ENCODE results near the gene VAPB. TPM values are rescaled to one million over a fixed set of nuclear protein-coding genes. Genes with fewer than 3 reads are reported as not detected.

The VAPB gene
- total RNA-seq, 1 donor from 2014 or later = 72.4 TPM

DNA sequence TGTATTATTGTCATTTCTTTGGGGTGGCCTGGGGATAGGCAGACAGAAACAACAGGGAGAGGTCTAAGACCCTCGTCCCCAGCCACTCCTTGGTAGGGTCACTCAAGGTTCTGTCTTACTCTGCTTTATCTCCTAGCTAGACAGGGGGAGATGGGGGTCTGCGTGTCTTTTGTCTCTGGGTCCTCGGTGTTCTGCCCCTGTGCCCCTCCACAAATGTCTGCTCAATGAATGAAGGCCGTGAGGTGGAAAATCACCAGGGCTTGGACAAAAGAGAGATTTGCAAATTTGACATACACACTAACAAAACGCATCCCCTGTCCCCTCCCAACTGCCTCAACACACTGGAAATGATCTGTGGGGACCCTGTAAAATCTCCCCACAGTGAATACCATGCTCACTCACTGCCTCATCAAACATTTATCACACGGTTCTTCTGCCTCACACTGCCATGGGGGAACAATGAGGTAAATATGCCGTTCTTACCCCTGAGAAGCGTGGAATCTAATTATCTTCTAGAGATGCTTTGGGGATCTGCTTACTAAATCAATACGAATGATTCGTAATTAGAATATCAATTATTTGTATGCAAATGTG, 13.2 kb upstream of the VAPB start:
- DNase-seq (ENCODE audit: missing footprints) (no peak), ATAC-seq (no peak)
- intact Hi-C loops (cut with DNase I) = no loop called here

DNA sequence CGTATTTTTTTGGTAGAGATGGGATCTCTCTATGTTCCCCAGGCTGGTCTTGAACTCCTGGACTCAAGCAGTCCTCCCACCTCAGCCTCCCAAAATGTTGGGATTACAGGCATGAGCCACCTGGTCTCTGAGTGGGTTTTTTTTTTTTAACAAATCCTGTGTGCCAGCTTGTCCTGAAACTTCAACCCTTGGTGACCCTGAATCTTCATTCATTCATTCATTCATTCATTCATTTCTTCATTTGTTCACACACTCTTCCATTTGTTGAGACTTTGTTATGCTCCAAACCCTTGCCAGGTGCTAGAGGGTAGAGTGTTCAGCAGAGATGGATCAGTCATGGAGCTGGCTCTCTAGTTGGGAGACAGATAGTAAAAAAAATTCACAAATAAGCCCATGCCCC, 12.0 kb upstream of the VAPB start:
- intact Hi-C loops (cut with DNase I) = no loop called here
- DNase-seq (ENCODE audit: missing footprints) (no peak), ATAC-seq (no peak)

DNA sequence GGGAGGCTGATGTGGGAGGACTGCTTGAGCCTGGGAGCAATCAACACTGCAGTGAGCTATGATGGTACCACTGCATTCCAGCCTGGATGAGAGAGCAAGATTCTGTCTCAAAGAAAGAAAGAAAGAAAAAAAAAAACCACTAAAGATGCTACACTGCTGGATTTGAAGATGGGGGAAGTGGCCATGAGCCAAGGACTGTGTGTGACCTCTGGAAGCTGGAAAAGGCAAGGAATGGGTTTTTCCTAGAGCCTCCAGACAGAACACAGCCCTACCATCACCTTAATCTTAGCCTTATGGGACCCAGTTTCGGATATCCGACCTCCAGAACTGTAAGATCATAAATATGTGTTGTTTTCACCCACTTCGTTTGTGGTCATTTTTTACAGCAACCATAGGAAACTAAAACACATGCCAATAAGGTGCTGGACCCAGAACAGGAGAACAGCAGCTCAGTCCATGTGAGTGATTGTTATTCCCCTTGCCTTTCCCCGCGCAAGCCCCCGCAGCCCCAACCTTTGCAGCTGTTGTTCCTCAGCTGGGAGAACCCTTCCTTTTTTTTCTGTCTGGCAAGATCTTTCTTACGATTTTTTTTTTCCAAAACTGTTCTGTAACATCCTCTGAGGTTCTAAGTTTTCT, 11.1 kb upstream of the VAPB start:
- DNase-seq (ENCODE audit: missing footprints) = no peak
- no peak for ATAC-seq
- intact Hi-C loops (cut with DNase I) = no loop called here

DNA sequence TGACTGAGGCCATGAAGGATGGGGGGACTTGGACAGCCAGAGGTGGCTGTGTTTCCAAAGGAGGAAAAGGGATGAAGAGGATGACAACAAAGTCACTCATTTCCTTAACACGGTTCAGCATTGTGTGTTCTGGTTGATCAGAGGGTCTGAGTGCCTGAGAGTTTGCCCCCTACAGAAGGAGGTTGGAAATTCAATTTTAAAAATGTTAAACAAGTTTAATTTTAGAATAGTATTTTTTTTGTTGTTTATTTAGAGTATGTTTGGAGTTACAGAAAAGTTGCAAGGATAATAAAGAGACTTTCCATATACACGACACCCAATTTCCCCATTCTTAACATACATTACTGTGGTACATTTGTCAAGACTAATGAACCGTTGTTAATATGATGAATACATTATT, 10.3 kb upstream of the VAPB start:
- ATAC-seq (no peak), DNase-seq (ENCODE audit: missing footprints) (no peak)
- intact Hi-C loops (cut with DNase I) = no loop called here

DNA sequence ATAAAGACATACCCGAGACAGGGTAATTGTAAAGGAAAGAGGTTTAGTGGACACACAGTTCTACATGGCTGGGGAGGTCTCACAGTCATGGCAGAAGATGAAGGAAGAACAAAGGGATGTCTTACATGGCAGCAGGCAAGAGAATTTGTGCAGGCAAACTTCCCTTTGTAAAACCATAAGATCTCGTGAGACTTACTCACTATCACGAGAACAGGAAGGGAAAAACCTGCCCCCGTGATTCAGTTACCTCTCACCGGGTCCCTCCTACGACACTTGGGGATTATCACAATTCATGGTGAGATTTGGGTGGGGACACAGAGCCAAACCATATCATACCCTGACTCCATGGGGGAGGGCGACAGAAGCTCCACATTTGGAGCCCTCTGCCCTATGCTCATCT, 7.4 kb upstream of the VAPB start:
- intact Hi-C loops (cut with DNase I) = no loop called here

DNA sequence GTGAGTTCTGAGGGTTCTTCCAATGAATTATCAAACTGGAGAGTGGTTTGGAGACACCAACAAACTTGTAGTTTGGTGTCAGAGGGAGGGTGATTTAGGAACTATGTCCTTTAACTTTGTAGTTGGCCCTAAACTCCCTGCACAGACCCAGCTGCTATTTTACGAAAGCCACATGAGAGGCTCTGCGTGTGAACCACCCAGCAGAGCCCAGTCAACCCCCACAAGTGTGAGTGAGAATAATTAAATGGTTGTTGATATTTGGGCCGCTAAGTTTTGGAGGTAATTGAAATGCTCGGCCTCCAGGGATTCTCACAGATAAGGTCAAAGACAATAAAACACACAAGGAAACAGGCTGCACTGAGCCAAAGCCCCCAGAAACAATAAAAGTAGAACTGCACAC, 6.9 kb upstream of the VAPB start:
- no peak for ATAC-seq
- DNase-seq (ENCODE audit: missing footprints) = no peak
- intact Hi-C loops (cut with DNase I) = no loop called here

More for the DNA sequence above, 7.4 kb upstream of the VAPB start:
- DNase-seq (ENCODE audit: missing footprints) = no peak
- no peak for ATAC-seq

DNA sequence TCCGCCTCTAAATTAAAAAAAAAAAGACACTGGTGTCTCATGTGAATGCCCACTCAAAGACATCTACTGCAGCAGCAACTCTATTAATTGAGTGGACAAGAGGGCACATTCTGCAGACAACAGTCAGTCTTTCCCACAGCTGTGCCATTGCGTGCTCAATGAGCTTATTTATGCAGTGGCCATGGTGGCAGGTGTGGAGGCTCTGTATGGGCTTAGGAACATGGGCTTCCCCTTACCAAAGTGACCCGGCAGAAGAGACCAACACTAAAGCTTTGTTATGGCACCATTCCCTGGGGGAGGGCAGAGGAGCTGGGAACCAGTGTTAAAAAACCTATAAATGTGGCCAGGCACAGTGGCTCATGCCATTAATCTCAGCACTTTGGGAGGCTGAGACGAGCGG, 4.2 kb upstream of the VAPB start:
- DNase-seq (ENCODE audit: missing footprints) (no peak), ATAC-seq (no peak)
- intact Hi-C loops (cut with DNase I) = loop anchor here (5.0 kb wide), 1 partner anchor 62 kb away; no protein-coding TSS in a partner anchor

DNA sequence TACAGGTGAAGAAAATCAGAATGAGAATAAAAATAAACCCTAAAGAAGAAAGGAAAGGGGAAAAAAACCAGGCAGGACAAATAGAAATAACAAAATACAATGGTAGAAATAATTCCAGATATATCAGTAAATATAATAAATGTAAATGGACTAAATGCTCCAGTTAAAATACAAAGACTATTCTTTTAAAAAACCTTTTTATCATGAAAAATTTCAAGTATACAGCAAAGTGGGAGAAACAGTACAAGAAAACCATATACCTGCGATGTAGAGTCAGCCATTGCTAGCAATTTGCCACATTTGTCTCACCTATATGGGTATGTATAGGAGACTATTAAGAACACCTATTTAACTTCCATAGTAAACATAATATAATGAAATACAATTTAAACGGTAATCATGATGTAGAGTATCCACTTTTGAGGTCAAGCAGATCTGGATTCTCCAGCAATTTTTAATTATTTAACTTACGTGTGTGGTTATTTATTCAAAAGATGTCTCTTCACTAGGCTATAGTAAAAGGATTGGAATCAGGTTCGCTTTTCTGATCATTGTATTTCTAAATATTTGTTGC, 914 bp upstream of the VAPB start:
- ATAC-seq (no peak), DNase-seq (ENCODE audit: missing footprints) (no peak)
- intact Hi-C loops (cut with DNase I) = loop anchor here (2.0 to 5.0 kb wide), 2 partner anchors 59 to 79 kb away; partner anchors contain the start of gene RAB22A

DNA sequence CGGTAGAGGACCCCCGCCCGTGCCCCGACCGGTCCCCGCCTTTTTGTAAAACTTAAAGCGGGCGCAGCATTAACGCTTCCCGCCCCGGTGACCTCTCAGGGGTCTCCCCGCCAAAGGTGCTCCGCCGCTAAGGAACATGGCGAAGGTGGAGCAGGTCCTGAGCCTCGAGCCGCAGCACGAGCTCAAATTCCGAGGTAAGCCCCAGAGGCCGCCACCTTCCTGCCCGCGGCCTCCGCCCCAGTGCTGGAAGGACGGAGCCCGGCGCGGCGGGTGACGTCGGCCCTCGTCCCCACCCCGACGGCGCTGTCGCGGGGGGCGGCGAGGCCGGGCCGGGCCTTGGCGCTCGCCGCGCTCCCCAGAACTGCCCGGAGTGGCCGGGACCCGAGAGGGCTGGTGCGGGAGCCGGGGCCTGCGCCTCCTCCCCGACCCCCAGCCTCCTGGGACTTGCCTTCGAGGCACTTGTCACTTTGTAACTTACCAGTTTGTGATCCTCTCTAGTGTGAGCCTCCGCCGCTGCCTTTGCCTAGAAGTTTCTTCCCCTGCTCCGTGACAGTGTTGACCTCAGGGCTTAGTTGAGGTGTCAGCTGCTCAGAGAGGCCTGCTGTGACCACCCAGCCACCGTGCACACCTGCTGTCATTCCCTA, 417 bp downstream of the VAPB start:
- DNase-seq (ENCODE audit: missing footprints) (no peak), ATAC-seq (peak; percentile 45)
- intact Hi-C loops (cut with DNase I) = loop anchor here (2.0 to 5.0 kb wide), 2 partner anchors 58 to 81 kb away; partner anchors contain the start of gene RAB22A

DNA sequence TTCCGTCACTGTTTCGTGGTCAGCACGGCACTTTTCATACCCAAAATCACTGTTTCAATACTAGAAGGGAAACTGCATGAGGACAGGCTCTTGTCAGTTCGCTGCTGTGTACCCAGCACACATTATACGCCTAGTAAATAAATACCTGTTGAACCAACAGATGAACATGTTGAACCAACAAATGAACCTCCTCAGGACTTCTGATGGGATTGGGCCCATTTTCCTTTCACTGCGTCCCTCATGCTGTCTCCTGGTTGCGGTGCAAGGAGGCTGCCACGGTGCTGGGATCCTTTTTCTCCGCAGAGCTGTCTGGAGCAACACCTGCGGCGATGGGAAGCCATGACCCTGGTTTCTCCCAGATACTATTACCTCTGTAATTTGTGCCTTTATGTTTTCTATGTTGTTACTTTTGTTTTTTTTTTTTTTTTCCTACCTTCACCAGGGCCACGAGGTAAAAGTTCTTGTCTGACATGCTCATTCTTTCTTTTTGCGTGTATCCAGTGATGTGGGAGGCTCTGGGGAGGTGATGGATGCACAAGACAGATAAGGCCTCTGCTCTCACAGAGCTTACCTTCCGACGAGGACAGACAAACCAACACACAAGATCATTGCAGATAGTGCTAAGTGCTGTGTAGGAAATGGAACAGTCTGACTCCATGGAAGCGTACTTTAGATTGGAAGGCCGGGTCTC, 1.1 kb downstream of the VAPB start:
- DNase-seq (ENCODE audit: missing footprints) = no peak
- ATAC-seq = no peak
- intact Hi-C loops (cut with DNase I) = loop anchor here (2.0 to 5.0 kb wide), 2 partner anchors 57 to 81 kb away; partner anchors contain the start of gene RAB22A

DNA sequence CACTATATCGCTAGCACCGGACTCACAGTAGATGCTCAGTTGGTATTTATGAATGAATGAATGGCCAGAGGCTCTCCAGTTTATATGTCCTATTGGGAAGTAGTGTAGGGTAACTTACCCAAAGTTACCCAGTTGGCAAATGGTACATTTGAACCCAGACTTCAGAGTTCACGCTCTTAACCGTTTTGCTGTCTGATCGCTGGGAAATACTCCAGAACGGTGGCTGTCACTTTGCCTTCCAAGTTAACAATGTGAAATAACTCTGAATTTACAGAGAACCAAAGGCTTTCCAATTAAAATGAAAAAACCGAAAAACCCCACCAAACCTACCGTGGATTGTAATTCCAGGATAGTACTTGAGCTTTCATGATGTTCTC, 1.6 kb downstream of the VAPB start:
- intact Hi-C loops (cut with DNase I) = no loop called here
- DNase-seq (ENCODE audit: missing footprints) = no peak
- no peak for ATAC-seq

DNA sequence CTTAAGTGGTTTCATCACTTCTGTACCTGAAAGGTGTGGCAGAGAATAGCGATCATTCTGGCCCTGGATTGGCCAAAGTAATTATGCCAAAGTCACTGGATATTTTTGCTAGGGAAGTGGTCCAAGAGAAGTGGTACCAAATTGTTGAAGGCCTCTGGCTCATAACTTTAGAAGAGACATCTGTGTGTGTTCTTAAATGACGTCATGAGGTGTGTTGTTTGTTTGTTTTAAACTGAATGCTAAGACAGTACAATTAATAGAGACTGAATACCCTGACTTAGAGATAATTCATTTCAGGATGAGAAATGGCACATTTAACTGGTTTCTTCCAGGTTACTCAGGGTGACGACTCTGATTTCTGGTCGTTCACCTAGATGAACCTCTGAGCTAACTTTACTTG, 3.3 kb downstream of the VAPB start:
- intact Hi-C loops (cut with DNase I) = no loop called here
- ATAC-seq (no peak), DNase-seq (ENCODE audit: missing footprints) (no peak)

DNA sequence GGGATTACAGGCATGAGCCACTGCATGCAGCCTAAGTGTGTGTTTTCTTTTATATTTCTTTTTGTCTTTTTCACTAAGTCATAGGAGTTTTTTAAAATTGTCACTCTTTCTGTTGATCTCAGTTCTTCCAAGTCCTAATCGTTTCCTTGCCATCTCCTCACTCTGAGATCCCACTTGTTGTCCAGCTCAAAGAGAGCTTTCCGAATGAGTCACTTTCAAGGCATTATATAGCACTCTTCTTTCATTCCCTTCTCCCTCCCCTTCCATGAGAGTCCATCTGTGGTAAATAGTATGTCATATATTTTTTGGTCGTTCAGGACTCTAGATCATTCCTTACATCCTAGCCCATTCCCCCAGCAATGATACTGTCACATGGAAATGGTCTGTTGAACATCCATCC, 4.3 kb downstream of the VAPB start:
- DNase-seq (ENCODE audit: missing footprints) (no peak), ATAC-seq (no peak)
- intact Hi-C loops (cut with DNase I) = no loop called here

DNA sequence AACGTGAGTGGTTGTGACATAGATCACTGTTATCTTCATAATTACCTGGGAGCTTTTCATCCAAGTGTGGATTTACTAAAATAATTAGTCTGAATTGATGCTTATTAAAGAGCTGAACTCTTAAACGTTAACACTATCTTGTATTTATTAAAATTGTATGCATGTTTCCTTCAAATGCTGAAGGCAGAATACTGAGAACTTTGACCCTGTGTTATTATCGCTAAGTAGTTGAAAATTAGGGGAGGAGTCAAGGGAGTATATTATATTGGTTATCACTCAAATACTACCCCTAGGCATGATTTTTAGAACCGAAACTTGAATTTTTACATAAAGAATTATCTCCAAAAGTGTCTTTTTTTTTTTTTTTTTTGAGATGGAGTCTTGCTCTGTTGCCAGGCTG, 5.8 kb downstream of the VAPB start:
- no peak for DNase-seq (ENCODE audit: missing footprints)
- intact Hi-C loops (cut with DNase I) = no loop called here
- ATAC-seq = no peak

DNA sequence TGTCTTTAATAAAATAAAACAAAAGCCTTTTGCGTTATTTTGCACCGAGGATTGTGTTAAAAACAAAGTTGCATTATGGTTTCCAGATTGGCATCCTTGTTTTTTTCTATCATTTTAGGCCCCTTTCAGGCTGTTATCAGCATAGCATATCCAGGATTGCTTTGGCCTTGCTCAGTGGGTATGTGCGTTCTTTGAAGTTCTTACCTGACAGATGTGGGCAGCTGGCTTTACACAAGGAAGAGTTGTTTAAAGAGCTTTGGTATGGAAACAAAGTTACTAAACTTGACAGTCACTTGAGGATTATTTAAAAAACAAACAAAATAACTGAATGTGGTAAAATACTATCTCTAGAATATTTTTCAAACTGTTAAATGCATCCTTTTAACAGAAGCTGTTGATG, 6.6 kb downstream of the VAPB start:
- ATAC-seq (no peak), DNase-seq (ENCODE audit: missing footprints) (no peak)
- intact Hi-C loops (cut with DNase I) = no loop called here

DNA sequence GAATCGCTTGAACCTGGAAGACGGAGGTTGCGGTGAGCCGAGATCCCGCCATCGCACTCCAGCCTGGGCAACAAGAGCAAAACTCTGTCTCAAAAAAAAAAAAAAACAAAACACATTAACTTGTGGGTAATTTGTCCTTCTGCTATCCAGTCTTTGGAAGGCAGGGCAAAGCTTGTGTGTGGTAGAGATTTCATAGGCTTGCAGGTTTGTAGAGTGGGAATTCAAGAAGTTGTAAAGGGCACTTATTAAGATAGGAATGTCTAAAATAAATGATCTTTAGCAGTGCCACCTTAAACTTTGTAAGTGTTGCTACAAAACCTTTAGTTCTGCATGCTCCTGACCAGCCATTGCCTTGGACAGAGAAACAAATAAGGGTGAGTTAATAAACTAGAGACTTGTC, 8.4 kb downstream of the VAPB start:
- intact Hi-C loops (cut with DNase I) = no loop called here

DNA sequence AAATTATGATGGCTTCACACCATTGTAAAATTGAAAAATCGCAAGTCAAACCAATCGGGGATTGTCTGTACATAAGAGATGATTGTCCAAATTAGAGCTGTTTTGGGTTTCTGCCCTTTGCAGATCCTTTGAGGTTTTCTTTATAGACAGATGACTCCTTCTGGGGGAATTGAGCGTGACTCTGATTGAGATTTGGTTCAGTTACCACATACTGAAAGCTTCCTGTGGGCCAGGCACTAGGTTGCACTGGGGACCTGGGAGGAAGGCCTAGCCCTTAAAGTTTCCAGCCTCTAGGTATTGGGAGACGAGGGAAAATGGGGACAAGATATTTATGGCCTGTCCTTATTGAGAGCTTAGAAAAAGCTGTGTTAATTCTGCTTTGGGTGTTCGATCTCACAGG, 9.2 kb downstream of the VAPB start:
- intact Hi-C loops (cut with DNase I) = no loop called here
- DNase-seq (ENCODE audit: missing footprints) = no peak
- no peak for ATAC-seq

More for the DNA sequence above, 8.4 kb downstream of the VAPB start:
- ATAC-seq (no peak), DNase-seq (ENCODE audit: missing footprints) (no peak)

DNA sequence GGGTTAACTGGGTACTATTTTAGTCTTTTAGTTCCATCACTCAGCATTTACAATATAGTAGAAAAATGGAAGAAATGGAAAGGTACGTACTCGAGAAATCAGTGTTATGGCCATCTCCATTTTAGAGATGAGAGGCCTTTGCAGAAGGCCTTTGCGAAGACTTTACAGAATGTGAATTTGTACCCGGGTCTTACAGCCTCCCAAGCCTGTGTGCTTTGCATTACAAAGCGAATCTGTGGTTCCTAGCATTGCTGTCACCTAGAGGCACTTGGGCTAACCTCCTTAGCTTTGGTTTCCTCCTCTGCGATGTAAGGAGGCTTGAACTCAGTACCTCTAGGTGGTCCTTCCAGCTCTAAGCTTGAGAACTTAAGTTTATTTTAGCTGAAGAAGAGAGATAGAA, 10.9 kb downstream of the VAPB start:
- ATAC-seq = no peak
- intact Hi-C loops (cut with DNase I) = no loop called here
- DNase-seq (ENCODE audit: missing footprints) = no peak

DNA sequence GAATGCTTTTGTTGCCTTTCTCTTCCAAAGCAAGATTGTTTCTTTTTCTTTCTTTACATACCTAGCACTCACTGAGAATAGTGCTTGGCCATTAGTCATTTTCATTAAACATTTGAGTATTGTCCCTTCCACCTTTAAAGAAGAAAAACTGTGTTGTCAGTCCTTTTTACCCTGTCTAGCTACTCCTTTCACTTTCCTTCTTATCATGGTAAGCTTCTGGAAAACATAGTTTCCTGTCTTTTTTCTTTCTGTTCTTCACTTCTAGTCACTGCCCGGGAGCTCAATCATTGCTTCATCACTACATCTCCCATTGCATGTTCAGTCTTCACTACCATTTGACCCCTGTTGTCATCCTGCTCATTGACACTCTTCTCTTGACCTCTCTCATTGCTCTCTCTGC, 12.1 kb downstream of the VAPB start:
- ATAC-seq (no peak), DNase-seq (ENCODE audit: missing footprints) (no peak)
- intact Hi-C loops (cut with DNase I) = no loop called here

Measured in Right ventricle myocardium inferior (tissue), 1 donor.